Fibroblast of lung (primary cell): ENCODE data around the gene FSIP1.

Experiments used
- EZH2 ChIP-seq: IDR thresholded peaks from 2 replicates; pipeline ENCODE4 v1.5.1; 2012; ENCODE audit warnings: low read length, control low read depth, mild to moderate bottlenecking; ENCODE audit errors: missing control alignments
- TF ChIP-seq, protein P1 (sequence below), 2 donors: IDR thresholded peaks in 1 of 2; conservative IDR thresholded peaks in 1 of 2; 1 replicate in 1 of 2; 2 replicates in 1 of 2; pipeline ENCODE4 v1.5.1; 2011 to 2012; ENCODE audit warnings: low read length in 2 of 2, control low read depth in 1 of 2, inconsistent platforms in 1 of 2, low read depth in 1 of 2, mild to moderate bottlenecking in 1 of 2

GRCh38 chr15:39641191-39641889 lies 141.3 kb downstream of the FSIP1 start:
- TF ChIP-seq, protein P1, sequence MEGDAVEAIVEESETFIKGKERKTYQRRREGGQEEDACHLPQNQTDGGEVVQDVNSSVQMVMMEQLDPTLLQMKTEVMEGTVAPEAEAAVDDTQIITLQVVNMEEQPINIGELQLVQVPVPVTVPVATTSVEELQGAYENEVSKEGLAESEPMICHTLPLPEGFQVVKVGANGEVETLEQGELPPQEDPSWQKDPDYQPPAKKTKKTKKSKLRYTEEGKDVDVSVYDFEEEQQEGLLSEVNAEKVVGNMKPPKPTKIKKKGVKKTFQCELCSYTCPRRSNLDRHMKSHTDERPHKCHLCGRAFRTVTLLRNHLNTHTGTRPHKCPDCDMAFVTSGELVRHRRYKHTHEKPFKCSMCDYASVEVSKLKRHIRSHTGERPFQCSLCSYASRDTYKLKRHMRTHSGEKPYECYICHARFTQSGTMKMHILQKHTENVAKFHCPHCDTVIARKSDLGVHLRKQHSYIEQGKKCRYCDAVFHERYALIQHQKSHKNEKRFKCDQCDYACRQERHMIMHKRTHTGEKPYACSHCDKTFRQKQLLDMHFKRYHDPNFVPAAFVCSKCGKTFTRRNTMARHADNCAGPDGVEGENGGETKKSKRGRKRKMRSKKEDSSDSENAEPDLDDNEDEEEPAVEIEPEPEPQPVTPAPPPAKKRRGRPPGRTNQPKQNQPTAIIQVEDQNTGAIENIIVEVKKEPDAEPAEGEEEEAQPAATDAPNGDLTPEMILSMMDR (conservative IDR thresholded peaks at IDR 0.05 in 1 of 2, IDR thresholded peaks at IDR 0.05 in 1 of 2; ENCODE audit: low read depth in 1 of 2, low read length in 2 of 2), result no peak
- no peak for TF ChIP-seq EZH2
